Measurements from ENCODE around the gene VCAM1.

- TF ChIP-seq CTCF (IDR thresholded peaks at IDR 0.05) (no peak), NPAS2 (CRISPR knock-in tag; IDR thresholded peaks at IDR 0.05; ENCODE audit: borderline replicate concordance) (no peak), MYC (IDR thresholded peaks at IDR 0.05; ENCODE audit: borderline replicate concordance, low read length) (no peak), MAX (IDR thresholded peaks at IDR 0.05) (no peak), KDM1A (IDR thresholded peaks at IDR 0.05; ENCODE audit: low read depth) (no peak), POLR2A (IDR thresholded peaks at IDR 0.05; ENCODE audit: low read length) (no peak), KDM5A (IDR thresholded peaks at IDR 0.05) (no peak), HMGXB4 (CRISPR knock-in tag; IDR thresholded peaks at IDR 0.05; ENCODE audit: borderline replicate concordance) (no peak), MAZ (IDR thresholded peaks at IDR 0.05; ENCODE audit: borderline replicate concordance, low read depth, low read length) (no peak), JUNB (IDR thresholded peaks at IDR 0.05) (no peak), ELK1 (IDR thresholded peaks at IDR 0.05; ENCODE audit: low read depth, low read length) (no peak), RFX5 (IDR thresholded peaks at IDR 0.05) (no peak), RNF2 (IDR thresholded peaks at IDR 0.05; ENCODE audit: borderline replicate concordance, low read depth) (no peak)
Observed at GRCh38 chr1:100724281-100724680, 4.7 kb downstream of the VCAM1 start.

Measured in A549 (cell line).